HG02943 (cell line): ENCODE results near the gene CLDND1.

Experiments used
- ATAC-seq: cut with Tn5 transposase; IDR thresholded peaks from one replicate; pipeline ENCODE4 v1.9.1; 2021; ENCODE audit warnings: mild to moderate bottlenecking, low read depth, moderate library complexity; ENCODE audit not compliant: unreplicated experiment

Gene CLDND1

GRCh38 chr3:98552232-98553020 is 29.7 kb upstream of the CLDND1 start:
- ATAC-seq = no peak

DNA sequence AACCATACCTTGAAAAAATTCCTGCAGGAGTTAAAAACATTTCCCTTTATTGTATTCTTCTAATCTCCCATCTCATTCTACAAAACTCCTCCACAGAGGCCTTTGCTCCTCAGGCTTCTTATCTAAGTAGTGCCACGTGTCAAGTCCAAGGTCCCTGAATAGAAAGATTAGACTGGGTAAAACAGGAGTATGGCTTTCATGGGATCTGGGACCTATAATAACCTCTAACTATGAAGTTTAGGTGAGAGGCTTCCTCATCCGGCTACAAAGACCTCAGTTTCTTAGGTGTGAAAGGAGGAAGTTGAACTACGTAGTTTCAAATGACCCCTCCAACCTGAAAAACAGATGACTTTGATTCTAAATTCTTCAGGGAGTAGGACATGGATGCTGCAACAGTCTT is 29.1 kb upstream of the CLDND1 start:
- no peak for ATAC-seq

- no peak for ATAC-seq
Measured at GRCh38 chr3:98551236-98551635, 28.5 kb upstream of the CLDND1 start.

DNA sequence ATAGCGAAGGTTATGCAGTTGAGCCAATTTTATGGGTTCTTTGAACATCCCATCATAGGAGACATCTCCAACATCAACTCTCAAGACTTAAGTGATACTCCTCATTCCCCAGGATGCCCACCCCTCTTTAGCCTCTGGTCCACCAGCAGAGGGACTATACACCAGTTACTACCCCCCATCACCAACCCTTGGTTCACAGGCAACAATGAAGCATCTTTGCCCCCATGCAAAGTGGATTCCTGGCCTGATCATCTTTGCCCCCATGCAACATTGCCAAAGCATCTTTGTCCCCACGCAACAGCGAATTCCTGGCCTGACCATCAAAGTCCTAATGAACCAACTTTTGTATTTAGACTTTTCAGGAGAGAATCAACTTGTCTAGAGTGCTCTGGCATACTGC is 28.1 kb upstream of the CLDND1 start:
- no peak for ATAC-seq

DNA sequence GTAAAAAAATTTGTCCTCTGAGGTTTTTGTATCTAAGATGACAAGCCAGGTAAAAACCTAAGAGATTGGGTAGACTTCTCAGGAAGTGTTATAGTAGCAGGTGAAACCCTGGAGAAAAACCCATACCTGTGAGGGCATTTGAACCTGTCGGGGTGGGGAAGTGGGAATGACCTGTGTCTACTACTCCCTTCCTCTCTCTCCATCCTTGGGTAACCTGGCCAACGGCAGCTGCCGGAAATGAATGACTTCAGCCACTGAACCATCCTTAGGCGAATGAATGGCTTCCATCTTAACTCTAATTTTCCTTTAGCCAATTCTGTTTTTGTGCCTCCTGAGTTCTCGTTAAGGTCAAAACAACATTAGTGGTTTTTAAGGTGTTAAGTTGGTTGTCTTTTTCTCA is 25.8 kb upstream of the CLDND1 start:
- ATAC-seq = no peak

GRCh38 chr3:98545940-98546339 is 23.2 kb upstream of the CLDND1 start:
- no peak for ATAC-seq

GRCh38 chr3:98542623-98543022 is 19.9 kb upstream of the CLDND1 start:
- no peak for ATAC-seq

DNA sequence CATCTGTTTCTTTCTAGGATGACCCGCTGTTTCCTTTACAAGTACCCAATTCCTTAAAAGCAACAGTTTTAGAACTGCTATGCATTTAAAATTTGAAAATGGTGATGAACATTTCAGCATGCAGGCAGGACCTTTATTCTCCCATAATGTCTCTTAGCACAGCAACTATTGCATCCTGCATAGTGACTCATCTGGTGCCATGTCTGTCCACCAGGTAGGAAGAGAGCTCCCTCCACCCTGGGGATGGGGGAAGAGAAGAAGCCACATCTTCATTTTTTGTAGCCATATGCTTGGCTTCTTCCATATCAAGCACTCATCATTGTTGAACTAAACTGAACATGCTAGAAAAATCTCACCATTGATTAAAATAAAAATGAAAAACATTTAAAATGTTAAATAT is 19.0 kb upstream of the CLDND1 start:
- ATAC-seq = no peak

- ATAC-seq = peak; percentile 47
Measured at GRCh38 chr3:98540346-98540745, 17.6 kb upstream of the CLDND1 start.

- ATAC-seq = peak; percentile 68
Measured at GRCh38 chr3:98536456-98537017, 13.8 kb upstream of the CLDND1 start.

GRCh38 chr3:98534734-98535133 is 12.0 kb upstream of the CLDND1 start:
- no peak for ATAC-seq

DNA sequence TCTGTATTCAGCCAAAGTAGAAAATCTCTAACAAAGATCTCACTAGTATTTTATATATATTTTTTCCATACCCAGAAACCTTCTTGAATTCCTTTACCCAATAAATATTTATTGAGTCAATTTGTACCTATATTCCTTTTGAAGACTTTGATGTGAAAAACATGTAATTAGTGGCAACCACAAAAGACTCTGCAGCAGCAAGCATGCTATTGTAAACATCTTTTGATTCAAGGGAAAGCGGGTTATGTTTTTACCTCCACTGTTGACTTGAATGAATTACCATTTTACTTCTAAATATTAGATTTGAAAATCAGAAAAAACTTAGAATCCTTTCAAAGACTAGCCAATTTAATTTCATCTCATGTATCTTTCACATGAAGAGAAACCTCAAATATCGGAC is 11.5 kb upstream of the CLDND1 start:
- ATAC-seq = no peak

GRCh38 chr3:98532709-98533571 is 10.2 kb upstream of the CLDND1 start:
- ATAC-seq = no peak

GRCh38 chr3:98532275-98532637 is 9.6 kb upstream of the CLDND1 start:
- peak; percentile 6 for ATAC-seq

DNA sequence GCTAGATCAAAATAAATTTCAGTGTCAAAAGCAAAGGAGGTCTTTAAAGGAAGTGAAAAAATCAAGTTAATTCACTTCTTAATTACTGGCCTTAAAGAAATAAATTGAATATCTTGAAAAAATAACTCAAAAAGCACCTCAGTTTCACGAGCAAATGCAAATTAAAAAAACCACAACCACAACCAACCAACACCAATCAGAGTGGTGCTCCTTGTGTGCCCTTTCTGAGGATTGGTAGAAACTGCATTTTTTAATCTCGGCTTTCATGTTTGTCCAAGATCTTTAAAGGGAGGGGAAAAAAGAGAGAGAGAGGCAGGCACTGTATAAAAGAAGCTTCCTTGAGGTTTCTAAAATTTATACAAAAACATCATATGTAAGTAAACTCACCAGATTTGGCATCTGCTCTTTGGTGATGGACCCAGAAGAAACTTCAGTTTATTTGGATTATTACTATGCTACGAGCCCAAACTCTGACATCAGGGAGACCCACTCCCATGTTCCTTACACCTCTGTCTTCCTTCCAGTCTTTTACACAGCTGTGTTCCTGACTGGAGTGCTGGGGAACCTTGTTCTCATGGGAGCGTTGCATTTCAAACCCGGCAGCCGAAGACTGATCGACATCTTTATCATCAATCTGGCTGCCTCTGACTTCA is 9.0 kb upstream of the CLDND1 start, which contains the start of gene GPR15:
Gene GPR15, plus strand, starts transcription at position 357 of the 653 bp plus-strand sequence. Its CDS starts 56 bp downstream, at position 413.
- ATAC-seq = peak; percentile 32

DNA sequence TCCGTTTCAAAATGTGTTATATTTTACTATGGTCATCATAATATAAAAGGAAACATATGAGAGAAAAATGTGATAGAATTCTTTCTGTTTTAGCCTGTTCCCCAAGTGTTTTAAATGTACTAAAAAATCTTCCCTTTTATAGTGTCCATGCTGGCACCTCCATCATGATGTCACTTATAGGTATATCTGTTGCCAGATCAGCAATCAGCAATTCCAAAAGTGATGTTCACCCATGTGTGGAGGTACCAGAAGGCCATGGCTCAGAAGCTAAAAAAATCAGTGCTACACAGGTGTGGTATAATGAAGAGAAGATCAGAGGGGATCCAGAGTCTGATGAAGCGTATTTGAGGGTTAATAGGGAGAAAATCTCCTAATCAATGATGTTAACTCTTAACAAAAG is 8.0 kb upstream of the CLDND1 start:
- no peak for ATAC-seq

GRCh38 chr3:98529856-98530459 is 7.3 kb upstream of the CLDND1 start:
- no peak for ATAC-seq

DNA sequence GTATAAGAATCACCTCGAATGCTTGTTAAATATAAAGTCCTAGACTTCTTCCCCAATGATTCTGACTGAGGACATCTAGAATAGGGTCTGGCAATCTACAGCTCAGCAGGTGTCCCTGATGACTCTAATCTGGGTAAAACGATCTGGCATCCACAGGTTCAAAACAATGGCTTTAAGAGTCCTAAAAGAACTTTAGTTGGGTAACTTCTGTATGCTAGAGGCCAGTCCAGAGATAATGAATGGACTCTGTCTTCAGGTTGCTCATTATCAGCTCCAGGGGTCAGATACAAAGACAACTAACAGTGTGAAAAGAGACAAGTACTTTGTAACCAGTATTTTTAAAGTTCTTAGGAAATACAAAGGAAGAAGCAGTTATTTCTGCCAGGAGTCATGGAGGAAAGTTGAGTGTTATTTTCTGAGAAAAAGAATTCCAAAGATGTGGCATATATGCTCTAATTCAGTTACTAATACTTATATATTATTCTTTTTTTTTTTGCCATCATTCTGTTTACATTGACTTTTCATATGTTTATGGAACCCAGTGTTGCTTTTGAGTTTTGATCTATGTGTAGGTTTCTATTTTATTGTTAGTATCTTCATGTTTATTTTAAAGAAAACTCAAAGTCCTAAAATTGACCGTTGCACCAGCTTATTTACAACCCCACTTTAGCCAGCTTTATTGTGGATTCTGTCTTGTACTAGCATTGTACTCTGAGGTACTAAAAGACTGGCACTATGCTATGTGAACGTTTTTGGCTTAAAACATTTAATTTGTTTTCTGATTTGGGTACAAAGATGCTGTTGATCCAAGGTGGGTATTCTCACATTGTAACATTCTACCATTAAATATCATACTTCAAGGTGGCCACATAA is 6.0 kb upstream of the CLDND1 start:
- no peak for ATAC-seq

GRCh38 chr3:98525494-98525893 is 2.8 kb upstream of the CLDND1 start:
- ATAC-seq = no peak
